B cell (primary cell): ENCODE data around the gene BCAR3. TPM values are rescaled to one million over a fixed set of nuclear protein-coding genes. Genes with fewer than 3 reads are reported as not detected.
"Not testable (repeated sequence)": the region's sequence is repeated elsewhere in the genome, so short reads cannot be mapped to it uniquely, and the experiment has no call there.

ENCODE experiments used
- ATAC-seq: fragments of 200-7000 bp; cut with Tn5 transposase; one replicate; pipeline ENCODE4 v1.10.0; 2021; ENCODE audit warnings: low read depth, mild to moderate bottlenecking, moderate number of reproducible peaks, moderate library complexity
- CTCF ChIA-PET: fragments of 350-600 bp; sonication (Branson Sonifier 250); formaldehyde crosslinking; loops from one replicate; lab custom pipeline; 2021; ENCODE audit warnings: antibody characterized with exemption, inconsistent platforms; lab: Charles Lee
- POLR2A ChIA-PET: fragments of 350-600 bp; sonication (Branson Sonifier 250); formaldehyde crosslinking; loops from one replicate; lab custom pipeline; 2021; ENCODE audit warnings: antibody characterized with exemption; lab: Charles Lee
- DNase-seq: peaks from one replicate; pipeline ENCODE4 v3.0.0; 2013
- H2AFZ ChIP-seq: 2 replicates; pipeline ENCODE4 v1.6.1; 2012; ENCODE audit warnings: mild to moderate bottlenecking, low read depth, low read length; ENCODE audit not compliant: insufficient read depth, poor library complexity, severe bottlenecking
- H3K27ac ChIP-seq, 2 donors: 1 replicate in 1 of 2; 2 replicates in 1 of 2; pipeline ENCODE4 v1.5.1; 2012 to 2013; ENCODE audit warnings: low read length in 2 of 2, mild to moderate bottlenecking in 2 of 2, moderate library complexity in 1 of 2
- H3K27me3 ChIP-seq, 4 experiments: fragments of 200-600 bp in 1 of 4; sonication (generic) in 1 of 4; replicated peaks in 1 of 4; 1 replicate in 2 of 4; 2 replicates in 2 of 4; pipeline versions ENCODE4 v1.6.1 to v1.7.0; 2013 to 2016; ENCODE audit warnings: low read length in 3 of 4, mild to moderate bottlenecking in 2 of 4, mixed read lengths in 1 of 4, moderate library complexity in 1 of 4; ENCODE audit not compliant: insufficient read depth in 4 of 4, control insufficient read depth in 3 of 4; ENCODE audit errors: control extremely low read depth in 1 of 4
- H3K36me3 ChIP-seq, 2 experiments: replicated peaks in 1 of 2; 1 replicate in 1 of 2; 2 replicates in 1 of 2; pipeline versions ENCODE4 v1.6.1 to v1.7.1; 2013; ENCODE audit warnings: low read length in 1 of 2; ENCODE audit not compliant: insufficient read depth in 2 of 2, control insufficient read depth in 1 of 2; ENCODE audit errors: control extremely low read depth in 1 of 2, extremely low read depth in 1 of 2
- H3K4me1 ChIP-seq, 2 donors: fragments of 200-600 bp in 1 of 2; sonication (generic) in 1 of 2; 1 replicate in 1 of 2; 2 replicates in 1 of 2; pipeline versions ENCODE4 v1.5.1 to v1.6.1; 2013 to 2017; ENCODE audit warnings: low read length in 2 of 2; ENCODE audit not compliant: control insufficient read depth in 2 of 2, insufficient read depth in 2 of 2
- H3K4me2 ChIP-seq: replicated peaks from 2 replicates; pipeline ENCODE3; 2012; ENCODE audit warnings: mild to moderate bottlenecking, low read depth, low read length; ENCODE audit not compliant: poor library complexity, severe bottlenecking
- H3K4me3 ChIP-seq, 5 experiments: fragments of 200-600 bp in 1 of 5; sonication (generic) in 1 of 5; 1 replicate in 3 of 5; 2 replicates in 2 of 5; pipeline versions ENCODE4 v1.5.1 to v1.7.0; 2011 to 2016; ENCODE audit warnings: low read length in 4 of 5, mild to moderate bottlenecking in 4 of 5, low read depth in 2 of 5, control low read depth in 1 of 5, moderate library complexity in 1 of 5; ENCODE audit not compliant: insufficient read depth in 1 of 5; ENCODE audit errors: control extremely low read depth in 1 of 5, extremely low read depth in 1 of 5
- H3K79me2 ChIP-seq: fragments of 200-600 bp; sonication (generic); one replicate; pipeline ENCODE4 v1.6.0; 2016; ENCODE audit warnings: low read length; ENCODE audit not compliant: control insufficient read depth, insufficient read depth
- H3K9ac ChIP-seq: fragments of 200-600 bp; sonication (generic); 2 replicates; pipeline ENCODE4 v1.6.1; 2017; ENCODE audit warnings: mild to moderate bottlenecking, low read length, moderate library complexity
- H3K9me3 ChIP-seq, 3 donors: one replicate each; pipeline versions ENCODE4 v1.6.1 to v1.7.1; 2013; ENCODE audit warnings: low read length in 2 of 3; ENCODE audit not compliant: control insufficient read depth in 2 of 3, insufficient read depth in 1 of 3; ENCODE audit errors: control extremely low read depth in 1 of 3
- H4K20me1 ChIP-seq: 2 replicates; pipeline ENCODE4 v1.6.0; 2012; ENCODE audit warnings: mild to moderate bottlenecking, low read length; ENCODE audit not compliant: insufficient read depth, control insufficient read depth, poor library complexity, severe bottlenecking
- H3K27ac Mint-ChIP-seq: one replicate; pipeline ENCODE4 v1.8.0; 2021; ENCODE audit warnings: mixed read lengths
- H3K27me3 Mint-ChIP-seq: one replicate; pipeline ENCODE4 v1.8.0; 2021; ENCODE audit warnings: mixed read lengths
- H3K4me1 Mint-ChIP-seq: one replicate; pipeline ENCODE4 v1.8.0; 2021; ENCODE audit warnings: mixed read lengths
- H3K4me3 Mint-ChIP-seq: one replicate; pipeline ENCODE4 v1.8.0; 2021; ENCODE audit warnings: mixed read lengths
- H3K9me3 Mint-ChIP-seq: one replicate; pipeline ENCODE4 v1.8.0; 2022; ENCODE audit warnings: mixed read lengths; ENCODE audit not compliant: insufficient read depth
- CTCF ChIP-seq: fragments of 200-600 bp; IDR thresholded peaks from one replicate; pipeline ENCODE4 v1.8.0; 2022; ENCODE audit warnings: antibody characterized with exemption, mild to moderate bottlenecking
- EZH2 ChIP-seq: IDR thresholded peaks from 2 replicates; pipeline ENCODE4 v1.6.1; 2012; ENCODE audit warnings: borderline replicate concordance, low read depth, mild to moderate bottlenecking, moderate library complexity, low read length; ENCODE audit not compliant: insufficient read depth, poor library complexity, severe bottlenecking
- WGBS: methylation state at CpG from one replicate; pipeline ENCODE4 v1.1.5; 2013; ENCODE audit warnings: missing lambda C conversion rate; ENCODE audit not compliant: insufficient coverage; 5-methylcytosine and 5-hydroxymethylcytosine counted together
- intact Hi-C: fragments of 100-400 bp; cut with micrococcal nuclease; formaldehyde crosslinking; loops from one replicate; pipeline ENCODE4 v1.10.0; 2022
- polyA plus RNA-seq: library from polyadenylated mRNA; depleted of rRNA; stranded (reverse); fragments of >200 nt; gene quantifications from 2 replicates; pipeline ENCODE4 v1.2.3, GENCODE V29; 2012
- total RNA-seq, 2 donors: library from RNA; stranded (reverse); fragments of 120-200 nt in 1 of 2; gene quantifications; 1 replicate in 1 of 2; 2 replicates in 1 of 2; pipeline versions ENCODE4 v1.2.3 to v1.2.4, GENCODE V29; 2013 to 2022

Gene BCAR3
- total and polyA plus RNA-seq, 2 donors (not counting 1 experiment from before 2014, with no cell fraction given) = 6.7 to 13.0 TPM

DNA sequence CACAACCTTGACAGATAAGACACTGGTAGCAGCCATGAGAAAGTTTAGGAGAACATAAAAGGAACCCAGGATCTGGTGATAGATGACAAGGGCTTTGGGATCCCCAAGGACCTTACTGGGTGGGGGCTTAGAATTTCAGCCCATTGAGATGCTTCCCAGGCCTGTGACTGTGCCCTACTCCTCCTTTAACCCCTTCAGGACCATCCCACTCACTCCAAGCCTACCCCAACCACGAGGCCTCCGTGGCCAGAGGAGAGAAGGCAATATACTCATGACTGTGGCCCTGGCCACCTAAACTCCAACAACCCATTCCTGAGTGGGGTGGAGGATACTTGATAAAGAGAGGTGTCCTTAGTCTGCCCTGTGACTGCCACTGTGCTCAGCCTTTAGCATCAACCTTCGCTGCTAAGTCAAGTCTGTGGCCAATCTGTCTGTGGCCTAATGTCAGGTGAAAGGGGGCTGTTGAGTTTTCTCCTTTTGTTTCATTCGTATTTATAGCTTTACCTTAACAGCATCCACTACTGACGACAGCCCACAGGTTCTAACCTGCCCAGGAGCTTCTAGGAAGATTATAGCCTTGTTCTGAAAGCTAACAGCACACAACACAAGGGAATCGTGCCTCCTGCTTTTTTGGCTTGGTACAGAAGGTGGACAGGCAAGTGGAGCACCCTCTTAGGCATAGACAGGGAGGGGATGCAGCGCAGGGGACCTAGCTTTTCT is 16.9 kb upstream of the BCAR3 start:
- Histone ChIP-seq H4K20me1 (no peaks in the 10 kb centered on the region), H3K4me3 (no peak overlapping the region), H3K27ac (no peak overlapping the region), H3K27me3 (no peaks in the 10 kb centered on the region), H3K36me3 (no peaks in the 10 kb centered on the region), H3K79me2 (no peaks in the 10 kb centered on the region), H3K9ac (no peak overlapping the region), H3K4me1 (peaks cover 56 to 63% of the 10 kb centered on the region in 2 donors), H2AFZ (no peak overlapping the region), H3K4me2 (no peak overlapping the region), H3K9me3 (no peaks in the 10 kb centered on the region)
- H3K27ac Mint-ChIP-seq = no peak overlapping the region
- ChIA-PET CTCF (interaction anchor here (1.1 kb wide), 1 partner anchor 116 kb away, joined by 3 read pairs; no protein-coding TSS in a partner anchor), POLR2A (no interaction called here)
- H3K27me3 Mint-ChIP-seq = no peaks in the 10 kb centered on the region
- H3K4me3 Mint-ChIP-seq = no peak overlapping the region
- H3K9me3 Mint-ChIP-seq = no peaks in the 10 kb centered on the region
- ATAC-seq (no peak), DNase-seq (no peak)
- intact Hi-C loops = no loop called here
- H3K4me1 Mint-ChIP-seq = peaks cover 33% of the 10 kb centered on the region
- TF ChIP-seq EZH2 (no peak), CTCF (no peak)
- WGBS = 80% methylated on average over 1 of the region's 7 CpGs

DNA sequence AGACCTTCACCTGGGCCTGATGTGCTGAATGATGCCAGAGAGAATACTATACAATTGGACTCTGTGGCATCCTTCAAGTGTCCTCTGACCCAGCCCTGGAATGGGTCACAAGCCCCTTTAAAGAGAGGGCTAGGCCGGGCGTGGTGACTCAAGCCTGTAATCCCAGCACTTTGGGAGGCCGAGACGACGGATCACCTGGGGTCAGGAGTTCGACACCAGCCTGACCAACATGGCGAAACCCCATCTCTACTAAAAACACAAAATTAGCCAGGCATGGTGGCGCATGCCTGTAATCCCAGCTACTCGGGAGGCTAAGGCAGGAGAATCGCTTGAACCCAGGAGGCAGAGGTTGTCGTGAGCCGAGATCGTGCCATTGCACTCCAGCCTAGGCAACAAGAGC is 15.9 kb upstream of the BCAR3 start:
- H3K27me3 ChIP-seq, H3K9me3 ChIP-seq, H3K4me3 ChIP-seq, H3K9ac ChIP-seq, H3K27me3 Mint-ChIP-seq, DNase-seq, H4K20me1 ChIP-seq, H3K4me3 Mint-ChIP-seq, H2AFZ ChIP-seq, H3K36me3 ChIP-seq, H3K27ac ChIP-seq, H3K4me2 ChIP-seq, ATAC-seq, H3K9me3 Mint-ChIP-seq, POLR2A ChIA-PET, H3K79me2 ChIP-seq, intact Hi-C loops, H3K27ac Mint-ChIP-seq: not testable (repeated sequence)
- H3K4me1 Mint-ChIP-seq = peaks cover 24% of the 10 kb centered on the region
- CTCF ChIA-PET = interaction anchor here (1.1 kb wide), 1 partner anchor 116 kb away, joined by 3 read pairs; no protein-coding TSS in a partner anchor
- H3K4me1 ChIP-seq = peaks cover 56 to 63% of the 10 kb centered on the region in 2 donors
- 94% methylated on average over 10 of the region's 13 CpGs for WGBS
